IMR-90 (cell line): Measurements from ENCODE around the gene TULP4. TPM values are rescaled to one million over a fixed set of nuclear protein-coding genes. Genes with fewer than 3 reads are reported as not detected.

Experiments
- ATAC-seq: fragments of 200-7000 bp; cut with Tn5 transposase; 2 replicates; pipeline ENCODE4 v1.9.1; 2020; ENCODE audit warnings: low read depth, mild to moderate bottlenecking, moderate library complexity
- BruUV-seq: library from RNA; stranded (reverse); fragments of 400-500 nt; replicated peaks from 2 replicates; lab custom pipeline; 2021; lab: Mats Ljungman, UMichigan
- CTCF ChIA-PET: fragments of 300-600 bp; formaldehyde crosslinking; extraction: SDS; loops from one replicate; lab custom pipeline; 2021; ENCODE audit warnings: antibody characterized with exemption; lab: Yijun Ruan, JAX
- POLR2A ChIA-PET: fragments of 300-600 bp; sonication (Branson Sonifier 250); formaldehyde crosslinking; loops from one replicate; lab custom pipeline; 2022; ENCODE audit warnings: antibody characterized with exemption; ENCODE audit not compliant: unreplicated experiment; lab: Charles Lee
- DNase-seq: peaks from one replicate; pipeline ENCODE4 v3.0.0; 2013
- H2AFZ ChIP-seq: replicated peaks from 2 replicates; pipeline ENCODE3; 2013; ENCODE audit warnings: low read length, mild to moderate bottlenecking; ENCODE audit not compliant: poor library complexity
- H2AK5ac ChIP-seq: 2 replicates; pipeline ENCODE4 v1.6.1; 2013; ENCODE audit warnings: low read depth, low read length, inconsistent platforms
- H2AK9ac ChIP-seq: replicated peaks from 2 replicates; pipeline ENCODE3; 2013; ENCODE audit warnings: mild to moderate bottlenecking, low read depth, low read length, moderate library complexity; ENCODE audit not compliant: poor library complexity
- H2BK120ac ChIP-seq: 2 replicates; pipeline ENCODE4 v1.6.1; 2013; ENCODE audit warnings: low read depth, low read length, inconsistent platforms
- H2BK15ac ChIP-seq: 3 replicates; pipeline ENCODE4 v1.6.1; 2013; ENCODE audit warnings: low read depth, low read length, inconsistent platforms
- H2BK20ac ChIP-seq: 2 replicates; pipeline ENCODE4 v1.6.1; 2013; ENCODE audit warnings: low read depth, mild to moderate bottlenecking, inconsistent platforms, low read length, moderate library complexity
- H2BK5ac ChIP-seq: 2 replicates; pipeline ENCODE4 v1.6.1; 2013; ENCODE audit warnings: mild to moderate bottlenecking, low read depth, low read length, inconsistent platforms; ENCODE audit not compliant: poor library complexity, severe bottlenecking
- H3K14ac ChIP-seq: replicated peaks from 2 replicates; pipeline ENCODE4 v1.6.1; 2013; ENCODE audit warnings: low read depth, low read length, inconsistent platforms
- H3K18ac ChIP-seq: 2 replicates; pipeline ENCODE4 v1.6.1; 2013; ENCODE audit warnings: low read depth, low read length, control low read depth
- H3K23ac ChIP-seq: 2 replicates; pipeline ENCODE4 v1.6.1; 2013; ENCODE audit warnings: low read depth, low read length, inconsistent platforms
- H3K27ac ChIP-seq: 2 replicates; pipeline ENCODE4 v1.5.1; 2013; ENCODE audit warnings: mild to moderate bottlenecking, control low read depth, low read length; ENCODE audit not compliant: insufficient read depth
- H3K27me3 ChIP-seq: 2 replicates; pipeline ENCODE4 v1.6.1; 2013; ENCODE audit warnings: low read length; ENCODE audit not compliant: control insufficient read depth, insufficient read depth
- H3K36me3 ChIP-seq: 2 replicates; pipeline ENCODE4 v1.6.1; 2013; ENCODE audit warnings: low read length, mixed read lengths; ENCODE audit not compliant: control insufficient read depth, insufficient read depth
- H3K4ac ChIP-seq: 2 replicates; pipeline ENCODE4 v1.6.1; 2013; ENCODE audit warnings: low read depth, low read length, inconsistent platforms
- H3K4me1 ChIP-seq: 2 replicates; pipeline ENCODE4 v1.6.1; 2013; ENCODE audit warnings: low read length, mixed read lengths; ENCODE audit not compliant: control insufficient read depth, insufficient read depth
- H3K4me2 ChIP-seq: 2 replicates; pipeline ENCODE4 v1.6.1; 2013; ENCODE audit warnings: low read depth, mild to moderate bottlenecking, control low read depth, low read length, moderate library complexity
- H3K4me3 ChIP-seq: 2 replicates; pipeline ENCODE4 v1.5.1; 2013; ENCODE audit warnings: low read depth, mild to moderate bottlenecking, control low read depth, low read length, moderate library complexity; ENCODE audit not compliant: insufficient read depth
- H3K56ac ChIP-seq: 2 replicates; pipeline ENCODE4 v1.6.1; 2013; ENCODE audit warnings: low read length, inconsistent platforms; ENCODE audit not compliant: insufficient read depth; ENCODE audit errors: extremely low read depth
- H3K79me1 ChIP-seq, 2 experiments: 2 replicates each; pipeline ENCODE4 v1.6.1; 2013; ENCODE audit warnings: low read length in 2 of 2, inconsistent platforms in 1 of 2, low read depth in 1 of 2
- H3K9ac ChIP-seq: 2 replicates; pipeline ENCODE4 v1.6.1; 2013; ENCODE audit warnings: low read depth, low read length, control low read depth
- H3K9me1 ChIP-seq: 2 replicates; pipeline ENCODE4 v1.6.1; 2013; ENCODE audit warnings: low read length, inconsistent platforms; ENCODE audit not compliant: insufficient read depth
- H3K9me3 ChIP-seq: 2 replicates; pipeline ENCODE4 v1.6.1; 2013; ENCODE audit warnings: low read length; ENCODE audit not compliant: control insufficient read depth, insufficient read depth
- H4K20me1 ChIP-seq: 2 replicates; pipeline ENCODE4 v1.6.1; 2013; ENCODE audit warnings: low read length, inconsistent platforms; ENCODE audit not compliant: insufficient read depth
- H4K5ac ChIP-seq: 2 replicates; pipeline ENCODE4 v1.6.1; 2013; ENCODE audit warnings: mild to moderate bottlenecking, low read depth, low read length, control low read depth
- H4K8ac ChIP-seq, 2 experiments: 2 replicates each; pipeline ENCODE4 v1.6.1; 2013; ENCODE audit warnings: low read depth in 2 of 2, low read length in 2 of 2, control low read depth in 1 of 2, inconsistent platforms in 1 of 2
- H4K91ac ChIP-seq: 2 replicates; pipeline ENCODE4 v1.6.1; 2013; ENCODE audit warnings: low read depth, low read length, inconsistent platforms; ENCODE audit not compliant: insufficient read depth
- BHLHE40 ChIP-seq: fragments of 150-350 bp; IDR thresholded peaks from 2 replicates; pipeline ENCODE4 v1.6.1; 2016; ENCODE audit warnings: mild to moderate bottlenecking, low read depth, low read length
- CTCF ChIP-seq: conservative IDR thresholded peaks from 2 replicates; pipeline ENCODE4 v1.5.1; 2012; ENCODE audit warnings: mild to moderate bottlenecking, low read depth, low read length, improper control_type of control experiment
- MAFK ChIP-seq: IDR thresholded peaks from 2 replicates; pipeline ENCODE4 v1.6.1; 2012; ENCODE audit warnings: low read depth, low read length, improper control_type of control experiment
- MXI1 ChIP-seq: IDR thresholded peaks from 2 replicates; pipeline ENCODE4 v1.6.1; 2012; ENCODE audit warnings: low read depth, mild to moderate bottlenecking, low read length, moderate library complexity, borderline replicate concordance
- NFE2L2 ChIP-seq: fragments of 150-350 bp; IDR thresholded peaks from 2 replicates; pipeline ENCODE4 v1.6.1; 2016; ENCODE audit warnings: low read depth, mild to moderate bottlenecking, low read length
- POLR2A ChIP-seq: IDR thresholded peaks from 2 replicates; pipeline ENCODE4 v1.6.1; 2012; ENCODE audit warnings: mild to moderate bottlenecking, low read depth, low read length
- RCOR1 ChIP-seq: IDR thresholded peaks from 2 replicates; pipeline ENCODE4 v1.6.1; 2012; ENCODE audit warnings: mild to moderate bottlenecking, low read length, improper control_type of control experiment; ENCODE audit not compliant: insufficient replicate concordance
- WGBS, 2 experiments: methylation state at CpG; one replicate each; pipeline versions ENCODE4 v1.1.5 to v1.1.7; 2013; ENCODE audit warnings: missing lambda C conversion rate in 2 of 2; ENCODE audit not compliant: insufficient read length in 1 of 2; ENCODE audit errors: extremely low coverage in 2 of 2; 5-methylcytosine and 5-hydroxymethylcytosine counted together
- dilution Hi-C: fragments of 300-500 bp; cut with HindIII; formaldehyde crosslinking; loops from one replicate; pipeline ENCODE4 v1.14.3; 2018; ENCODE audit warnings: low sequenced_read_pairs; ENCODE audit not compliant: unreplicated experiment
- in situ Hi-C: fragments of 300-500 bp; cut with MboI; formaldehyde crosslinking; loops from 3 replicates; pipeline ENCODE4 v1.14.3; 2019; ENCODE audit warnings: low sequenced_read_pairs, inconsistent platforms, mixed read lengths
- intact Hi-C: fragments of 100-400 bp; cut with micrococcal nuclease; formaldehyde crosslinking; loops from 2 replicates; pipeline ENCODE4 v1.10.0; 2022
- polyA plus RNA-seq, 3 experiments: library from polyadenylated mRNA; depleted of rRNA; stranded (reverse); fragments of >200 nt; gene quantifications; 2 replicates each; pipeline ENCODE4 v1.2.3, GENCODE V29; 2012; ENCODE audit warnings: low replicate concordance in 1 of 3
- total RNA-seq: library from RNA; depleted of rRNA; stranded (reverse); fragments of >200 nt; gene quantifications from 2 replicates; pipeline ENCODE4 v1.2.3, GENCODE V29; 2012

Gene TULP4
- total and polyA plus RNA-seq, 2 of the 4 experiments (the other 2 are of a cell fraction), result 8.1 to 30.6 TPM

GRCh38 chr6:158502263-158502950 is 190.1 kb downstream of the TULP4 start:
- ChIA-PET POLR2A (no interaction called here), CTCF (no interaction called here)
- in situ Hi-C loops, result no loop called here
- Histone ChIP-seq H2AK9ac (no peak overlapping the region), H3K14ac (no peak overlapping the region), H3K27ac (no peak overlapping the region), H3K4me2 (no peak overlapping the region), H3K27me3 (no peaks in the 10 kb centered on the region), H4K8ac (no peak overlapping the region), H2BK15ac (no peak overlapping the region), H3K4ac (no peak overlapping the region), H3K4me1 (peaks cover 5% of the 10 kb centered on the region), H3K9me3 (no peaks in the 10 kb centered on the region), H4K5ac (no peak overlapping the region), H2BK5ac (no peak overlapping the region), H3K56ac (no peak overlapping the region), H3K79me1 (0 out of 4 replicates have a peak, but pooled peaks cover 0 to 4% of the 10 kb centered on the region in 2 experiments), H2BK20ac (no peak overlapping the region), H4K20me1 (no peaks in the 10 kb centered on the region), H3K36me3 (peaks cover 25% of the 10 kb centered on the region), H3K9ac (no peak overlapping the region), H3K4me3 (no peak overlapping the region), H3K18ac (no peak overlapping the region), H4K91ac (no peak overlapping the region), H2BK120ac (no peak overlapping the region), H3K9me1 (0 out of 2 replicates have a peak, but pooled peaks cover 3% of the 10 kb centered on the region), H2AK5ac (no peak overlapping the region), H2AFZ (no peak overlapping the region), H3K23ac (no peak overlapping the region)
- dilution Hi-C loops, result no loop called here
- BruUV-seq, result no TSS peak
- ATAC-seq (no peak), DNase-seq (no peak)
- no peak for TF ChIP-seq CTCF
- TF ChIP-seq MAFK, result no peak
- no peak for TF ChIP-seq BHLHE40
- no peak for TF ChIP-seq NFE2L2
- TF ChIP-seq POLR2A, result no peak
- TF ChIP-seq MXI1, result no peak
- no peak for TF ChIP-seq RCOR1
- 95% methylated on average over 15 of the region's 43 CpGs; no CpG with 5 or more reads in 1 of the 2 experiments for WGBS, 2 experiments
- intact Hi-C loops, result no loop called here
